Right lobe of liver (tissue), 6 donors: ENCODE data around the gene TRNAU1AP. TPM values are rescaled to one million over a fixed set of nuclear protein-coding genes. Genes with fewer than 3 reads are reported as not detected.

Source experiments
- ATAC-seq, 4 donors: fragments of 200-7000 bp; cut with Tn5 transposase; one replicate each; pipeline ENCODE4 v1.9.1; 2020; ENCODE audit warnings: mild to moderate bottlenecking in 4 of 4, moderate library complexity in 4 of 4
- DNase-seq, 3 donors: peaks; one replicate each; pipeline ENCODE4 v3.0.0-alpha.2; 2020
- H3K27ac ChIP-seq, 3 donors: fragments of 200-600 bp; one replicate each; pipeline ENCODE4 v1.8.0; 2022
- H3K27me3 ChIP-seq, 2 donors: fragments of 200-600 bp; one replicate each; pipeline ENCODE4 v1.8.0; 2022
- H3K36me3 ChIP-seq, 4 donors: fragments of 200-600 bp; sonication (generic) in 1 of 4; one replicate each; pipeline versions ENCODE4 v1.5.1 to v1.8.0; 2017 to 2022; ENCODE audit warnings: control low read depth in 1 of 4
- H3K4me1 ChIP-seq, 4 donors: fragments of 200-600 bp; sonication (generic) in 1 of 4; one replicate each; pipeline versions ENCODE4 v1.5.1 to v1.8.0; 2017 to 2022; ENCODE audit warnings: control low read depth in 1 of 4
- H3K4me3 ChIP-seq, 3 donors: fragments of 200-600 bp; one replicate each; pipeline ENCODE4 v1.8.0; 2022
- H3K9me3 ChIP-seq, 4 donors: fragments of 200-600 bp; sonication (generic) in 1 of 4; one replicate each; pipeline versions ENCODE4 v1.5.1 to v1.8.0; 2017 to 2022; ENCODE audit warnings: control low read depth in 1 of 4
- CTCF ChIP-seq, 4 donors: fragments of 200-600 bp in 3 of 4; fragments of 450-650 bp in 1 of 4; IDR thresholded peaks; one replicate each; pipeline versions ENCODE4 v1.5.1 to v1.8.0; 2016 to 2022; ENCODE audit warnings: antibody characterized with exemption in 4 of 4, mild to moderate bottlenecking in 2 of 4
- POLR2A ChIP-seq: fragments of 450-650 bp; IDR thresholded peaks from one replicate; pipeline ENCODE4 v1.6.1; 2017; ENCODE audit warnings: antibody characterized with exemption, mild to moderate bottlenecking
- WGBS: methylation state at CpG from one replicate; pipeline ENCODE4 v1.1.6; 2018; ENCODE audit warnings: low coverage, low lambda C conversion rate; ENCODE audit not compliant: insufficient coverage; ENCODE audit errors: missing lambda C conversion rate; 5-methylcytosine and 5-hydroxymethylcytosine counted together
- intact Hi-C, 2 donors: fragments of 100-400 bp; cut with DNase I; formaldehyde crosslinking; loops; one replicate each; pipeline versions ENCODE4 v1.11.2 to v1.14.1; 2022
- total RNA-seq, 6 experiments: library from RNA; depleted of rRNA in 2 of 6; stranded (reverse); fragments of >200 nt in 2 of 6; fragmentation: NEBNext Ultra II Directional in 3 of 6; extraction: Animal tissue kit (Norgen Biotek cat#: 25700) in 3 of 6; gene quantifications; one replicate each; pipeline versions ENCODE4 v1.1.0 to v1.2.4, GENCODE V29; 2016 to 2023
- donor health status: DM: no; HTN: yes; CAD: no.
- donor health status: DM: no; HTN: no; CAD: no.
- donor health status: DM: no; HTN: no; CAD: no.
- donor health status: DM: no; HTN: yes; CAD: no.
- donor health status: DM: no; HTN: yes; CAD: no.

Gene TRNAU1AP
- total RNA-seq, 6 experiments from 2014 or later: 5.2 to 14.8 (median 7.3) TPM

GRCh38 chr1:28601696-28602095 is 48.8 kb downstream of the TRNAU1AP start:
- DNase-seq (no peak), ATAC-seq (no peak)
- no peak for TF ChIP-seq CTCF (IDR thresholded peaks at IDR 0.05)
- TF ChIP-seq POLR2A: no peak
- Histone ChIP-seq H3K4me3 (no peak overlapping the region), H3K27ac (no peak overlapping the region), H3K27me3 (no peaks in the 10 kb centered on the region), H3K9me3 (no peaks in the 10 kb centered on the region), H3K36me3 (peaks cover 0 to 31% (median 8%) of the 10 kb centered on the region in 4 donors), H3K4me1 (no peaks in the 10 kb centered on the region)
- 62% methylated on average over 3 of the region's 3 CpGs for WGBS
- intact Hi-C loops: loop anchor here in 1 of 2 donors (5.0 kb wide), 1 partner anchor 79 kb away; no protein-coding TSS in a partner anchor

GRCh38 chr1:28602536-28603439 is 49.9 kb downstream of the TRNAU1AP start:
- TF ChIP-seq CTCF (IDR thresholded peaks at IDR 0.05): peak; percentile 61 to 70 (median 66)
- no peak for TF ChIP-seq POLR2A
- WGBS: 65% methylated on average over 15 of the region's 15 CpGs
- Histone ChIP-seq H3K9me3 (no peaks in the 10 kb centered on the region), H3K36me3 (peaks cover 0 to 40% (median 9%) of the 10 kb centered on the region in 4 donors), H3K27me3 (no peaks in the 10 kb centered on the region), H3K4me1 (no peaks in the 10 kb centered on the region), H3K27ac (no peak overlapping the region), H3K4me3 (no peak overlapping the region)
- peak; percentile 79 to 92 (median 83) for ATAC-seq
- peak in 1 of 3 donors; percentile 62 for DNase-seq
- intact Hi-C loops: loop anchor here in 1 of 2 donors (5.0 kb wide), 1 partner anchor 80 kb away; no protein-coding TSS in a partner anchor

- no peak for ATAC-seq
- Histone ChIP-seq H3K27ac (no peak overlapping the region), H3K4me3 (no peak overlapping the region), H3K27me3 (no peaks in the 10 kb centered on the region), H3K4me1 (no peaks in the 10 kb centered on the region), H3K9me3 (no peaks in the 10 kb centered on the region), H3K36me3 (peaks cover 0 to 44% (median 9%) of the 10 kb centered on the region in 4 donors)
- DNase-seq: no peak
- intact Hi-C loops: loop anchor here in 1 of 2 donors (5.0 kb wide), 1 partner anchor 82 kb away; no protein-coding TSS in a partner anchor
- WGBS: 75% methylated on average over 1 of the region's 5 CpGs
- TF ChIP-seq POLR2A: no peak
- no peak for TF ChIP-seq CTCF (IDR thresholded peaks at IDR 0.05)
Measured at GRCh38 chr1:28604411-28604810, 51.5 kb downstream of the TRNAU1AP start.

- Histone ChIP-seq H3K4me3 (no peak overlapping the region), H3K9me3 (no peaks in the 10 kb centered on the region), H3K27ac (no peak overlapping the region), H3K27me3 (no peaks in the 10 kb centered on the region), H3K4me1 (no peaks in the 10 kb centered on the region), H3K36me3 (peaks cover 0 to 44% (median 9%) of the 10 kb centered on the region in 4 donors)
- ATAC-seq (no peak), DNase-seq (no peak)
- TF ChIP-seq POLR2A (no peak), CTCF (IDR thresholded peaks at IDR 0.05) (no peak)
- 83% methylated on average over 4 of the region's 6 CpGs for WGBS
- intact Hi-C loops: loop anchor here in 1 of 2 donors (5.0 kb wide), 1 partner anchor 83 kb away; no protein-coding TSS in a partner anchor
Measured at GRCh38 chr1:28604962-28605361, 52.1 kb downstream of the TRNAU1AP start.
